HepG2 (cell line): Measurements from ENCODE around the gene ATOSB. TPM values are rescaled to one million over a fixed set of nuclear protein-coding genes. Genes with fewer than 3 reads are reported as not detected.
A peak's percentile ranks its signal among the peaks of the same experiment; 100 is the strongest.

Source experiments
- AGO2 ChIP-seq: fragments of 200-400 bp; formaldehyde crosslinking; optimal IDR thresholded peaks from 2 replicates; pipeline ENCODE3; 2017; ENCODE audit warnings: mild to moderate bottlenecking, low read depth, low read length, moderate library complexity
- DNMT1 ChIP-seq: sonication (generic); formaldehyde crosslinking; IDR thresholded peaks from 2 replicates; pipeline ENCODE4 v1.5.1; 2020; ENCODE audit warnings: mild to moderate bottlenecking, missing genetic modification reagents
- KDM5B ChIP-seq: sonication (generic); formaldehyde crosslinking; IDR thresholded peaks from 2 replicates; pipeline ENCODE4 v1.4.0; 2020; ENCODE audit warnings: missing genetic modification reagents, mild to moderate bottlenecking, borderline replicate concordance
- KLF9 ChIP-seq: IDR thresholded peaks from 2 replicates; pipeline ENCODE4 v1.6.1; 2016; ENCODE audit warnings: low read depth
- MIER3 ChIP-seq: IDR thresholded peaks from 2 replicates; pipeline ENCODE4 v1.6.1; 2016; ENCODE audit warnings: missing compliant biosample characterization, borderline replicate concordance
- RXRA ChIP-seq: sonication (generic); formaldehyde crosslinking; IDR thresholded peaks from 2 replicates; pipeline ENCODE4 v1.5.1; 2020; ENCODE audit warnings: missing genetic modification reagents
- SMAD3 ChIP-seq: sonication (generic); formaldehyde crosslinking; IDR thresholded peaks from 2 replicates; pipeline ENCODE4 v1.4.0; 2020; ENCODE audit warnings: missing genetic modification reagents
- SP5 ChIP-seq: IDR thresholded peaks from 2 replicates; pipeline ENCODE4 v1.6.1; 2016; ENCODE audit warnings: low read depth, borderline replicate concordance
- TBX2 ChIP-seq: sonication (generic); formaldehyde crosslinking; IDR thresholded peaks from 2 replicates; pipeline ENCODE4 v1.5.0; 2020; ENCODE audit warnings: missing genetic modification reagents, mild to moderate bottlenecking, borderline replicate concordance
- TOPORS ChIP-seq: sonication (generic); formaldehyde crosslinking; IDR thresholded peaks from 2 replicates; pipeline ENCODE4 v1.8.0; 2023; ENCODE audit warnings: mild to moderate bottlenecking, missing genetic modification reagents
- ZNF350 ChIP-seq: sonication (generic); formaldehyde crosslinking; IDR thresholded peaks from 2 replicates; pipeline ENCODE4 v1.4.0; 2020; ENCODE audit warnings: mild to moderate bottlenecking, low read depth, missing genetic modification reagents, borderline replicate concordance
- ZNF468 ChIP-seq: sonication (generic); formaldehyde crosslinking; IDR thresholded peaks from 2 replicates; pipeline ENCODE4 v1.8.0; 2022; ENCODE audit warnings: mild to moderate bottlenecking, moderate library complexity, missing genetic modification reagents
- ZNF501 ChIP-seq: sonication (generic); formaldehyde crosslinking; IDR thresholded peaks from 2 replicates; pipeline ENCODE4 v1.5.1; 2020; ENCODE audit warnings: mild to moderate bottlenecking, moderate library complexity, missing genetic modification reagents
- ZNF564 ChIP-seq: sonication (generic); formaldehyde crosslinking; IDR thresholded peaks from 2 replicates; pipeline ENCODE4 v1.8.1; 2023; ENCODE audit warnings: mild to moderate bottlenecking, missing genetic modification reagents
- ZNF614 ChIP-seq: IDR thresholded peaks from 2 replicates; pipeline ENCODE4 v1.6.1; 2018; ENCODE audit warnings: missing biosample characterization, missing genetic modification reagents, inconsistent platforms, borderline replicate concordance
- ZNF75D ChIP-seq: sonication (generic); formaldehyde crosslinking; IDR thresholded peaks from 2 replicates; pipeline ENCODE4 v1.8.1; 2023; ENCODE audit warnings: missing genetic modification reagents, mild to moderate bottlenecking, borderline replicate concordance
- polyA plus RNA-seq, 8 experiments: library from polyadenylated mRNA; depleted of rRNA in 3 of 8; stranded (reverse) in 7 of 8; unstranded in 1 of 8; fragments of >200 nt; fragmentation: Illumina TruSeq in 4 of 8; extraction: Trizol in 4 of 8; gene quantifications; 2 replicates each; pipeline versions ENCODE4 v1.2.1 to v1.2.3, GENCODE V29; 2011 to 2016; ENCODE audit warnings: low read depth in 4 of 8, missing spikeins in 1 of 8, mixed read lengths in 1 of 8; ENCODE audit not compliant: insufficient read depth in 1 of 8
- total RNA-seq, 5 experiments: library from RNA; depleted of rRNA; stranded (reverse); fragments of >200 nt; fragmentation: Illumina TruSeq; extraction: Trizol; gene quantifications; 2 replicates each; pipeline ENCODE4 v1.2.3, GENCODE V29; 2016; ENCODE audit warnings: low read depth in 1 of 5
- TF ChIP-seq, protein P1 (sequence below): sonication (generic); formaldehyde crosslinking; conservative IDR thresholded peaks from 2 replicates; pipeline ENCODE4 v1.4.0; 2020; ENCODE audit warnings: missing genetic modification reagents
- TF ChIP-seq, protein P2 (sequence below): sonication (generic); formaldehyde crosslinking; IDR thresholded peaks from 2 replicates; pipeline ENCODE4 v1.5.0; 2020; ENCODE audit warnings: mild to moderate bottlenecking, missing genetic modification reagents, borderline replicate concordance
- TF ChIP-seq, protein P3 (sequence below): IDR thresholded peaks from 2 replicates; pipeline ENCODE4 v1.4.0; 2020; ENCODE audit warnings: mild to moderate bottlenecking, missing genetic modification reagents

Gene ATOSB
- total and polyA plus RNA-seq, 2 of the 13 experiments (the other 11 are each of a cell fraction or from before 2014, with no cell fraction given): 1.9 to 6.4 TPM

DNA sequence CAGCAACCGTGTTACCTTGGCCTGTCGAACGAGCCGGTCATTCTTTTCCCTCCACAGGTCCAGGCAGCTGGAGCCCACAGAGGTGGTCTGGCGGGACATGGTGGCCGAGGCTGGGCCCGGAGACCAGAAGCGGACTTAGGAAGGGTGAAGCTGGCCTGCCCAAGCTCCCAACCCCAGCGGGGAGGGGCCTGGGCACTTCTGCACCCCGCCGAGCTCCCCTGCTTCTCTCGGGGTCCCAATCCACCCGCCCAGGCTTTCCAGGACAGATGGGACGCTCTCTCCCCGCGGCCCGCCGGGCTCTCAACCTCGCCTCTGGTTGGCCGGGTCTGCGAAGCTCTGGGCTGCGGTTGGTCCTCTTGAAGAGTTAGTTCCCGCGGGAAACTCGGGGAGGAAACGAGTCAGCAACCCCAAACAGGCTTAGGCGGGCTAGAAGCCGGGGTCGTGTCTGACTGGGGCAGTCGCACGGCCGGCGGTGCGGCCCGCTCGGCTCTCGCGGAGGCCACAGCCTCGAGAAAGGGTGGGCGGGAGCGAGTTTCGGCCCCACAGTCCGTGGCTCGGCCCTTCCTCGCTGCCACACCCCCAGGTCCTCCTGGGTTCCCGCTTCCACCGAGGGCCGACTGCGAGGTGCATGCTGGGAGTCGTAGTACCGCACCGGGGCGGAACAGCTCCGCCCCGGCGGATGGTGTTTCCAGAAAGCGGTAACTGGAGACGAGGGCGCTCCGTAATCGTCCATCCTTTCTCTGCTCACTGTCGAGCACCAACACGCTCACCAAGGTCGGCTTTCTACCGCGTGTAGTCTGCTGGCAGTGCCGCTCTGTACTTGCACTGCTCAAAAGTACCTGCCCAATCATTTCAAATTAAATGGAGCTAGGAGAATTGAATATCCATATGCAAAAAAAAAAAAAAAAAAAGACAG, 36.0 kb downstream of the ATOSB start, which contains the start of gene FANCG (continued):
- peak; percentile 88; the same call in 1 of the 2 replicates for TF ChIP-seq ZNF501
- TF ChIP-seq ZNF614 (CRISPR knock-in tag): no peak
- no peak; the same call in 1 of the 2 replicates for TF ChIP-seq MIER3 (CRISPR knock-in tag)
- TF ChIP-seq ZNF468 (CRISPR knock-in tag): peak; percentile 78; the same call in 1 of the 2 replicates
- TF ChIP-seq, protein P1, sequence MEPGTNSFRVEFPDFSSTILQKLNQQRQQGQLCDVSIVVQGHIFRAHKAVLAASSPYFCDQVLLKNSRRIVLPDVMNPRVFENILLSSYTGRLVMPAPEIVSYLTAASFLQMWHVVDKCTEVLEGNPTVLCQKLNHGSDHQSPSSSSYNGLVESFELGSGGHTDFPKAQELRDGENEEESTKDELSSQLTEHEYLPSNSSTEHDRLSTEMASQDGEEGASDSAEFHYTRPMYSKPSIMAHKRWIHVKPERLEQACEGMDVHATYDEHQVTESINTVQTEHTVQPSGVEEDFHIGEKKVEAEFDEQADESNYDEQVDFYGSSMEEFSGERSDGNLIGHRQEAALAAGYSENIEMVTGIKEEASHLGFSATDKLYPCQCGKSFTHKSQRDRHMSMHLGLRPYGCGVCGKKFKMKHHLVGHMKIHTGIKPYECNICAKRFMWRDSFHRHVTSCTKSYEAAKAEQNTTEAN (CRISPR knock-in tag): peak; percentile 19; the same call in 1 of the 2 replicates
- TF ChIP-seq SP5: peak; percentile 58; the same call in 1 of the 2 replicates
- peak; percentile 90 for TF ChIP-seq ZNF350 (CRISPR knock-in tag)
- TF ChIP-seq, protein P2, sequence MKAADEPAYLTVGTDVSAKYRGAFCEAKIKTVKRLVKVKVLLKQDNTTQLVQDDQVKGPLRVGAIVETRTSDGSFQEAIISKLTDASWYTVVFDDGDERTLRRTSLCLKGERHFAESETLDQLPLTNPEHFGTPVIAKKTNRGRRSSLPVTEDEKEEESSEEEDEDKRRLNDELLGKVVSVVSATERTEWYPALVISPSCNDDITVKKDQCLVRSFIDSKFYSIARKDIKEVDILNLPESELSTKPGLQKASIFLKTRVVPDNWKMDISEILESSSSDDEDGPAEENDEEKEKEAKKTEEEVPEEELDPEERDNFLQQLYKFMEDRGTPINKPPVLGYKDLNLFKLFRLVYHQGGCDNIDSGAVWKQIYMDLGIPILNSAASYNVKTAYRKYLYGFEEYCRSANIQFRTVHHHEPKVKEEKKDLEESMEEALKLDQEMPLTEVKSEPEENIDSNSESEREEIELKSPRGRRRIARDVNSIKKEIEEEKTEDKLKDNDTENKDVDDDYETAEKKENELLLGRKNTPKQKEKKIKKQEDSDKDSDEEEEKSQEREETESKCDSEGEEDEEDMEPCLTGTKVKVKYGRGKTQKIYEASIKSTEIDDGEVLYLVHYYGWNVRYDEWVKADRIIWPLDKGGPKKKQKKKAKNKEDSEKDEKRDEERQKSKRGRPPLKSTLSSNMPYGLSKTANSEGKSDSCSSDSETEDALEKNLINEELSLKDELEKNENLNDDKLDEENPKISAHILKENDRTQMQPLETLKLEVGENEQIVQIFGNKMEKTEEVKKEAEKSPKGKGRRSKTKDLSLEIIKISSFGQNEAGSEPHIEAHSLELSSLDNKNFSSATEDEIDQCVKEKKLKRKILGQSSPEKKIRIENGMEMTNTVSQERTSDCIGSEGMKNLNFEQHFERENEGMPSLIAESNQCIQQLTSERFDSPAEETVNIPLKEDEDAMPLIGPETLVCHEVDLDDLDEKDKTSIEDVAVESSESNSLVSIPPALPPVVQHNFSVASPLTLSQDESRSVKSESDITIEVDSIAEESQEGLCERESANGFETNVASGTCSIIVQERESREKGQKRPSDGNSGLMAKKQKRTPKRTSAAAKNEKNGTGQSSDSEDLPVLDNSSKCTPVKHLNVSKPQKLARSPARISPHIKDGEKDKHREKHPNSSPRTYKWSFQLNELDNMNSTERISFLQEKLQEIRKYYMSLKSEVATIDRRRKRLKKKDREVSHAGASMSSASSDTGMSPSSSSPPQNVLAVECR (CRISPR knock-in tag): peak; percentile 98
- TF ChIP-seq ZNF564: 0 out of 2 replicates have a peak, but pooled peaks have one; percentile 36
- TF ChIP-seq TOPORS (CRISPR knock-in tag): peak; percentile 85; the same call in 1 of the 2 replicates
- peak; percentile 88 for TF ChIP-seq AGO2
- TF ChIP-seq KDM5B (CRISPR knock-in tag): peak; percentile 46; the same call in 1 of the 2 replicates
- peak; percentile 54; the same call in 1 of the 2 replicates for TF ChIP-seq RXRA (CRISPR knock-in tag)
- TF ChIP-seq, protein P3, sequence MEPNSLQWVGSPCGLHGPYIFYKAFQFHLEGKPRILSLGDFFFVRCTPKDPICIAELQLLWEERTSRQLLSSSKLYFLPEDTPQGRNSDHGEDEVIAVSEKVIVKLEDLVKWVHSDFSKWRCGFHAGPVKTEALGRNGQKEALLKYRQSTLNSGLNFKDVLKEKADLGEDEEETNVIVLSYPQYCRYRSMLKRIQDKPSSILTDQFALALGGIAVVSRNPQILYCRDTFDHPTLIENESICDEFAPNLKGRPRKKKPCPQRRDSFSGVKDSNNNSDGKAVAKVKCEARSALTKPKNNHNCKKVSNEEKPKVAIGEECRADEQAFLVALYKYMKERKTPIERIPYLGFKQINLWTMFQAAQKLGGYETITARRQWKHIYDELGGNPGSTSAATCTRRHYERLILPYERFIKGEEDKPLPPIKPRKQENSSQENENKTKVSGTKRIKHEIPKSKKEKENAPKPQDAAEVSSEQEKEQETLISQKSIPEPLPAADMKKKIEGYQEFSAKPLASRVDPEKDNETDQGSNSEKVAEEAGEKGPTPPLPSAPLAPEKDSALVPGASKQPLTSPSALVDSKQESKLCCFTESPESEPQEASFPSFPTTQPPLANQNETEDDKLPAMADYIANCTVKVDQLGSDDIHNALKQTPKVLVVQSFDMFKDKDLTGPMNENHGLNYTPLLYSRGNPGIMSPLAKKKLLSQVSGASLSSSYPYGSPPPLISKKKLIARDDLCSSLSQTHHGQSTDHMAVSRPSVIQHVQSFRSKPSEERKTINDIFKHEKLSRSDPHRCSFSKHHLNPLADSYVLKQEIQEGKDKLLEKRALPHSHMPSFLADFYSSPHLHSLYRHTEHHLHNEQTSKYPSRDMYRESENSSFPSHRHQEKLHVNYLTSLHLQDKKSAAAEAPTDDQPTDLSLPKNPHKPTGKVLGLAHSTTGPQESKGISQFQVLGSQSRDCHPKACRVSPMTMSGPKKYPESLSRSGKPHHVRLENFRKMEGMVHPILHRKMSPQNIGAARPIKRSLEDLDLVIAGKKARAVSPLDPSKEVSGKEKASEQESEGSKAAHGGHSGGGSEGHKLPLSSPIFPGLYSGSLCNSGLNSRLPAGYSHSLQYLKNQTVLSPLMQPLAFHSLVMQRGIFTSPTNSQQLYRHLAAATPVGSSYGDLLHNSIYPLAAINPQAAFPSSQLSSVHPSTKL (CRISPR knock-in tag): no peak
- TF ChIP-seq SMAD3 (CRISPR knock-in tag): peak; percentile 86; the same call in 1 of the 2 replicates
- TF ChIP-seq DNMT1 (CRISPR knock-in tag): no peak
- TF ChIP-seq KLF9 (CRISPR knock-in tag): peak; percentile 93
- TF ChIP-seq TBX2 (CRISPR knock-in tag): peak; percentile 67
- TF ChIP-seq ZNF75D (CRISPR knock-in tag): no peak
